Omental fat pad (tissue), 4 donors: ENCODE measurements around the gene EDRF1. TPM values are rescaled to one million over a fixed set of nuclear protein-coding genes. Genes with fewer than 3 reads are reported as not detected.

ENCODE experiments used
- ATAC-seq: fragments of 150-250 bp; one replicate; pipeline ENCODE4 v1.9.1; 2016; ENCODE audit warnings: mild to moderate bottlenecking, moderate library complexity; ENCODE audit not compliant: low FRiP score
- DNase-seq: peaks from one replicate; pipeline ENCODE4 v3.0.0-alpha.2; 2019; ENCODE audit warnings: low spot score
- total RNA-seq, 4 donors: library from RNA; depleted of rRNA; stranded (reverse); fragments of >200 nt; gene quantifications; one replicate each; pipeline ENCODE4 v1.1.0, GENCODE V29; 2016
- TF ChIP-seq, protein P1 (sequence below), 3 donors: fragments of 450-650 bp; IDR thresholded peaks; one replicate each; pipeline ENCODE4 v1.5.1; 2016 to 2017; ENCODE audit warnings: antibody characterized with exemption in 3 of 3, mild to moderate bottlenecking in 3 of 3, moderate library complexity in 2 of 3

Gene EDRF1
- total RNA-seq, 4 donors from 2014 or later: 10.9 to 26.3 (median 22.1) TPM

DNA sequence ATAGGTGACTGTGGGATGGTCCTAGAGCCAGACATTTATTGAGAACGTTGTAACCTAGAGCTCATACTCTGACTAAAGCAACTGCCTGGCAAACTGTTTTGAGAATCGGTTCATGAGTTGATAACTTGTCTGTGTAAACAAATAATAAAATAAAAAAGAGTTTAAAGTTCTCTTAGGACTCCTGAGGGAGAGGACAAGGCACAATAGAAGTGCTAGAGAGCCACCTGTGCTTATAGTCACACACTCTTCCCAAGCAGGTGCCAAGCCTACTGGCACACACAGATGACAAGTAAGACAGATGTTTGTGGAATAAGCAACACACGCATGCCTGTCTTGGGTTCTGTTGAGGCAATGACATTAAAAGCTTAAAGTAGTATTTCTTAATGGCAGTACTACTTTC lies 7.9 kb downstream of the EDRF1 start:
- no peak for ATAC-seq

GRCh38 chr10:125734148-125734547 lies 14.6 kb downstream of the EDRF1 start:
- no peak for DNase-seq
- TF ChIP-seq, protein P1, sequence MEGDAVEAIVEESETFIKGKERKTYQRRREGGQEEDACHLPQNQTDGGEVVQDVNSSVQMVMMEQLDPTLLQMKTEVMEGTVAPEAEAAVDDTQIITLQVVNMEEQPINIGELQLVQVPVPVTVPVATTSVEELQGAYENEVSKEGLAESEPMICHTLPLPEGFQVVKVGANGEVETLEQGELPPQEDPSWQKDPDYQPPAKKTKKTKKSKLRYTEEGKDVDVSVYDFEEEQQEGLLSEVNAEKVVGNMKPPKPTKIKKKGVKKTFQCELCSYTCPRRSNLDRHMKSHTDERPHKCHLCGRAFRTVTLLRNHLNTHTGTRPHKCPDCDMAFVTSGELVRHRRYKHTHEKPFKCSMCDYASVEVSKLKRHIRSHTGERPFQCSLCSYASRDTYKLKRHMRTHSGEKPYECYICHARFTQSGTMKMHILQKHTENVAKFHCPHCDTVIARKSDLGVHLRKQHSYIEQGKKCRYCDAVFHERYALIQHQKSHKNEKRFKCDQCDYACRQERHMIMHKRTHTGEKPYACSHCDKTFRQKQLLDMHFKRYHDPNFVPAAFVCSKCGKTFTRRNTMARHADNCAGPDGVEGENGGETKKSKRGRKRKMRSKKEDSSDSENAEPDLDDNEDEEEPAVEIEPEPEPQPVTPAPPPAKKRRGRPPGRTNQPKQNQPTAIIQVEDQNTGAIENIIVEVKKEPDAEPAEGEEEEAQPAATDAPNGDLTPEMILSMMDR (IDR thresholded peaks at IDR 0.05): no peak

More for the DNA sequence above, 7.9 kb downstream of the EDRF1 start:
- no peak for DNase-seq
- TF ChIP-seq, protein P1 (IDR thresholded peaks at IDR 0.05): no peak

GRCh38 chr10:125734823-125735222 lies 15.3 kb downstream of the EDRF1 start:
- ATAC-seq: no peak

More at GRCh38 chr10:125734148-125734547, 14.6 kb downstream of the EDRF1 start:
- no peak for ATAC-seq

GRCh38 chr10:125738206-125738605 lies 18.7 kb downstream of the EDRF1 start:
- DNase-seq (no peak), ATAC-seq (no peak)
- TF ChIP-seq, protein P1 (IDR thresholded peaks at IDR 0.05): no peak

More at GRCh38 chr10:125734823-125735222, 15.3 kb downstream of the EDRF1 start:
- TF ChIP-seq, protein P1 (IDR thresholded peaks at IDR 0.05): no peak
- DNase-seq: no peak

DNA sequence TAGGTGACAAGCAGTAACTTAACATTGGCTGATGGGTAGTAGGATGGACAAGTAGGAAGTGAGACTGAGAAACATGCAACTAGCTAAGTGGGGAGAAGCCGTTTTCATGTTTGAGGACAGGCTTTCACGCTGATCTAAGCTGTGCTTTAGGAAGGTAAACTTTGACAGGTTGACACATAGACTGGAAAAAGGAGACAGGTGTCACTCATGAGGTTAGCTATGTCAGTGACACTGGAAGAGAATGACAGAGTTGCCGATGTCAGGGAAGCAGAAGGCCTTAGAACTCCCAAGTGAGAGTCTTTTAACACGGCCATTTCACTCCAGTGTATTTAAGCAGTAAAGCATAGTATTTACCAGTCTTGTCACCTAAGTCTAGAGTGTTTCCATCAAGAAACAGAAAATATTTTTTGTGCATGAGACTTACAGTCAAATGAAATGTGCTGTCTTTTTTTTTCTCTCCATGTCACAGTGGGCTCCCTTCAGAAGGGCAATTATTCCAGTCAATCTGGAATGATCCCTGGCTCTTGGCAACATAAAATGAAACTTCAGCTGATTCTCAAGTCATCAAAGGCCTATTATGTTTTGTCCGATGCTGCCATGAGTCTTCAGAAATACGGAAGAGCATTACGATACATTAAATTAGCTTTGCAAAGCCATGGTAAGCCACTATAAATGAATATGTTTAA lies 20.6 kb downstream of the EDRF1 start:
- no peak for ATAC-seq
- no peak for DNase-seq
- TF ChIP-seq, protein P1 (IDR thresholded peaks at IDR 0.05): no peak

GRCh38 chr10:125742465-125742864 lies 23.0 kb downstream of the EDRF1 start:
- DNase-seq (no peak), ATAC-seq (no peak)
- TF ChIP-seq, protein P1 (IDR thresholded peaks at IDR 0.05): no peak

- TF ChIP-seq, protein P1 (IDR thresholded peaks at IDR 0.05): no peak
- no peak for ATAC-seq
- DNase-seq: no peak
Observed at GRCh38 chr10:125744909-125745308, 25.4 kb downstream of the EDRF1 start.
